ENCODE results near the gene ZNF777.

Gene ZNF777

DNA sequence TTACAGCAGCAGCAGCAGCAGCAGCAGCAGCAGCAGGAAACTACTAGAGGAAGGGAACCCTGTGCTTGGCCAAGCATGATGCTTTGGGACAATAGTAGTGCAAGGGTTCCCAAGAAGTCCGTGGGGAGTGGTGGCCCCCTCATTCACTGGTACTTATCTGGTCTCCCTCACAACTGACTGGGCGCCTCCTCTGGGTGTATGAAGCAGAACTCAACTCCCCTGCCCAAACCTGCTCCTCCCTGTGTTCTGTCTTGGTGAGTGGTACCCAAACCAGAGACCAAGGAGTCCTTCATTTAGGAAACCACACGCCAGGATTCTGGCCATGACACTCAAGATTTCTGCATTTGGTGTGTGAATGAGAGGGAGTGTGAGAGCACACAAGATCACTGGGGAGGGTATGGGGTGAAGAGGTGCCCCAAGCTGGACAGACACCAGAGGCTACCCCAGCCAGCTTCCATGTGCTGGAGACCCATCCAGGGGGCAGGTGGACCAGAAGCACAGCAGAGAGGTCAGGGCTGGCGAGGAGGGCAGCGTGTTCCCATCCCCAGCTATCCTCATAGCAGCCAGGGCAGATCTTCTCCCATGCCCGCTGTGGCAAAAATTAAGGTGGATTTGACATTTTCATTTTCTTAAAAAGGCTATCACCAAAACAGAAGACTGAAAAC lies 10.6 kb upstream of the ZNF777 start:
- DNase-seq (ENCODE audit: low read depth, low spot score), result no peak
- H3K4me3 ChIP-seq (ENCODE audit: low read depth, low read length), result no peak overlapping the region
- no peak for TF ChIP-seq CTCF (IDR thresholded peaks at IDR 0.05; ENCODE audit: low read depth, low read length)
- in situ Hi-C loops (cut with HindIII; ENCODE audit: low sequenced_read_pairs), result no loop called here

DNA sequence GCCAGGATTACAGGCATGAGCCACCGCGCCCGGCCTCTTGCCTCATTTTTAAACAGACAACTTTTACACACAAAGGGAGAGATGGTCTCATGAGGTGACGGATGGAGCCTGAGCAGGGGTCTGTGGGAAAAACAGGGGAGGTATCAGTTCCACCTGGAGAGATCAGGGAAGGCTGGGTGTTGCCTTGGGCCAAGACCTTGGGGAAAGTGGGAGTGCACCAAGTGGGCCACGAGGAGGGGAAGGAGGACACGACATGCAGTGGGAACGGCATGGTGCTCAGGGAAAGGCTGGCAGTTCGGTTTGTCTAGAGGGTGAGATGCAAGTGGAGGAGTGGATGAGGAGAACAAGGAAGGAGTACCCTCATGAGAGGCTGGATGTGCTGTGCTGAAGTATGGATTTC lies 8.9 kb upstream of the ZNF777 start:
- TF ChIP-seq CTCF (IDR thresholded peaks at IDR 0.05; ENCODE audit: low read depth, low read length), result no peak
- no peak overlapping the region for H3K4me3 ChIP-seq (ENCODE audit: low read depth, low read length)
- in situ Hi-C loops (cut with HindIII; ENCODE audit: low sequenced_read_pairs), result no loop called here
- DNase-seq (ENCODE audit: low read depth, low spot score), result no peak

DNA sequence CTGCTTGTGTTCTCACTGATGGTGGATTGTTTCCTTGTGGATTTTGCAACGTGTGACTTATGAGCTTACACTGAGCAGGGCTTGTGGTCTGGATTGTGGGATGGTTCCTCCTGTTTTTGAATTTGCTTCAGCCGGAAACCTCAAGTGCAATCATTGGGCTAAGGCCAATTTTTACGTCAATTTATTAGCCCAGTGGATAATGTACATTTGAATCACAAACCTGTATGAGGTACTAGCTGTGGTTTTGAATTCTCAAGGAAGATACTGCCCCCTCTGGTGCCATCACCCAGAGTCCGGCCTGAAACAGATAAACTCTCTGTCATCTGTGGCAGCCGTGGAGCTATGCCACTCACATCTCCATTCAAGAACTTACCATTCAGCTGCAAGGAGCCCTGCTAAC lies 7.3 kb upstream of the ZNF777 start:
- no peak overlapping the region for H3K4me3 ChIP-seq (ENCODE audit: low read depth, low read length)
- peak; percentile 12 for DNase-seq (ENCODE audit: low read depth, low spot score)
- in situ Hi-C loops (cut with HindIII; ENCODE audit: low sequenced_read_pairs), result no loop called here
- TF ChIP-seq CTCF (IDR thresholded peaks at IDR 0.05; ENCODE audit: low read depth, low read length), result no peak

- in situ Hi-C loops (cut with HindIII; ENCODE audit: low sequenced_read_pairs), result no loop called here
- DNase-seq (ENCODE audit: low read depth, low spot score), result no peak
- TF ChIP-seq CTCF (IDR thresholded peaks at IDR 0.05; ENCODE audit: low read depth, low read length), result no peak
- no peak overlapping the region for H3K4me3 ChIP-seq (ENCODE audit: low read depth, low read length)
Observed at GRCh38 chr7:149467321-149467859, 6.5 kb upstream of the ZNF777 start.

GRCh38 chr7:149466364-149466763 lies 5.5 kb upstream of the ZNF777 start:
- no peak for DNase-seq (ENCODE audit: low read depth, low spot score)
- in situ Hi-C loops (cut with HindIII; ENCODE audit: low sequenced_read_pairs), result no loop called here

GRCh38 chr7:149463500-149464161 lies 2.8 kb upstream of the ZNF777 start:
- DNase-seq (ENCODE audit: low read depth, low spot score), result no peak
- TF ChIP-seq CTCF (IDR thresholded peaks at IDR 0.05; ENCODE audit: low read depth, low read length), result no peak
- in situ Hi-C loops (cut with HindIII; ENCODE audit: low sequenced_read_pairs), result no loop called here
- H3K4me3 ChIP-seq (ENCODE audit: low read depth, low read length), result no peak overlapping the region

More at GRCh38 chr7:149466364-149466763, 5.5 kb upstream of the ZNF777 start:
- TF ChIP-seq CTCF (IDR thresholded peaks at IDR 0.05; ENCODE audit: low read depth, low read length), result no peak
- H3K4me3 ChIP-seq (ENCODE audit: low read depth, low read length), result no peak overlapping the region
